22Rv1 (cell line): Measurements from ENCODE around the gene AHCYL2.

ENCODE experiments used
- ZFX ChIP-seq: fragments of 450-650 bp; IDR thresholded peaks from 2 replicates; pipeline ENCODE4 v1.6.1; 2017; ENCODE audit warnings: antibody characterized with exemption, borderline replicate concordance
- TF ChIP-seq, protein P1 (sequence below): fragments of 450-650 bp; IDR thresholded peaks from 2 replicates; pipeline ENCODE4 v1.5.1; 2017; ENCODE audit warnings: mild to moderate bottlenecking

DNA sequence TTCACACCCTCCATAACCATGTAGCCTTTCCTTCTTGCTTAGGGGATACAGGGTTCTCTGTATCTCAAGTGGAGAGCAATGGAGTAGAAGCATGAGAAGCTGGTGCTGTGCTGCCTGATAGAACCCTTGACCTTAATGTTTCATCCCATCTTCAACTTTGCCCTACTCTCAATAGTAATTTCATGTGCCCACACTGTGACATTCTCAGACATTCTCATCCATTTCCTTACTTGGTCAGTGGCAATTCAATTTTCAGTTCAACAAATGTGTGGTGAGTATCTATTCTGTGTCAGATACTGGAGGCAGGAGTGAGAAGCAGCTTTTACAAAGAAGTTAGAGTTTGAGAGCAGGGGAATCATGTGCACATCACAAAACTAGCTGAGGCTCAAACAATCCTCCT lies 225.5 kb downstream of the AHCYL2 start:
- TF ChIP-seq, protein P1, sequence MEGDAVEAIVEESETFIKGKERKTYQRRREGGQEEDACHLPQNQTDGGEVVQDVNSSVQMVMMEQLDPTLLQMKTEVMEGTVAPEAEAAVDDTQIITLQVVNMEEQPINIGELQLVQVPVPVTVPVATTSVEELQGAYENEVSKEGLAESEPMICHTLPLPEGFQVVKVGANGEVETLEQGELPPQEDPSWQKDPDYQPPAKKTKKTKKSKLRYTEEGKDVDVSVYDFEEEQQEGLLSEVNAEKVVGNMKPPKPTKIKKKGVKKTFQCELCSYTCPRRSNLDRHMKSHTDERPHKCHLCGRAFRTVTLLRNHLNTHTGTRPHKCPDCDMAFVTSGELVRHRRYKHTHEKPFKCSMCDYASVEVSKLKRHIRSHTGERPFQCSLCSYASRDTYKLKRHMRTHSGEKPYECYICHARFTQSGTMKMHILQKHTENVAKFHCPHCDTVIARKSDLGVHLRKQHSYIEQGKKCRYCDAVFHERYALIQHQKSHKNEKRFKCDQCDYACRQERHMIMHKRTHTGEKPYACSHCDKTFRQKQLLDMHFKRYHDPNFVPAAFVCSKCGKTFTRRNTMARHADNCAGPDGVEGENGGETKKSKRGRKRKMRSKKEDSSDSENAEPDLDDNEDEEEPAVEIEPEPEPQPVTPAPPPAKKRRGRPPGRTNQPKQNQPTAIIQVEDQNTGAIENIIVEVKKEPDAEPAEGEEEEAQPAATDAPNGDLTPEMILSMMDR: no peak
- TF ChIP-seq ZFX: no peak
